Trophoblast cell (in vitro differentiated cells and primary cell): ENCODE data around the gene PPP1R3C.

Experiments used
- DNase-seq, 2 donors: peaks; one replicate each; pipeline ENCODE4 v3.0.0-alpha.2; 2016
- H2AFZ ChIP-seq: 2 replicates; pipeline ENCODE4 v1.6.1; 2013; ENCODE audit warnings: low read length, moderate library complexity, mild to moderate bottlenecking; ENCODE audit not compliant: insufficient read depth, poor library complexity
- H2AK5ac ChIP-seq: 2 replicates; pipeline ENCODE4 v1.6.1; 2013; ENCODE audit warnings: mild to moderate bottlenecking, low read length
- H2BK120ac ChIP-seq: 2 replicates; pipeline ENCODE4 v1.6.1; 2013; ENCODE audit warnings: low read length, mild to moderate bottlenecking, moderate library complexity; ENCODE audit not compliant: insufficient read depth, poor library complexity
- H2BK12ac ChIP-seq: 2 replicates; pipeline ENCODE4 v1.6.1; 2013; ENCODE audit warnings: mild to moderate bottlenecking, low read length, moderate library complexity
- H2BK5ac ChIP-seq: 2 replicates; pipeline ENCODE4 v1.6.1; 2013; ENCODE audit warnings: low read length, low read depth, moderate library complexity, mild to moderate bottlenecking; ENCODE audit not compliant: poor library complexity
- H3K14ac ChIP-seq: 2 replicates; pipeline ENCODE4 v1.6.1; 2013; ENCODE audit warnings: mild to moderate bottlenecking, low read length
- H3K18ac ChIP-seq: 2 replicates; pipeline ENCODE4 v1.6.1; 2013; ENCODE audit warnings: mild to moderate bottlenecking, low read length
- H3K23ac ChIP-seq: 2 replicates; pipeline ENCODE4 v1.6.1; 2013; ENCODE audit warnings: low read length
- H3K27ac ChIP-seq: 2 replicates; pipeline ENCODE4 v1.5.1; 2013; ENCODE audit warnings: low read depth, mild to moderate bottlenecking, inconsistent platforms, low read length, moderate library complexity
- H3K27me3 ChIP-seq: 2 replicates; pipeline ENCODE4 v1.6.1; 2013; ENCODE audit warnings: inconsistent platforms, mild to moderate bottlenecking, low read length, moderate library complexity; ENCODE audit not compliant: insufficient read depth
- H3K36me3 ChIP-seq, 2 experiments: 1 replicate in 1 of 2; 2 replicates in 1 of 2; pipeline ENCODE4 v1.6.1; 2013; ENCODE audit warnings: low read length in 2 of 2, mild to moderate bottlenecking in 2 of 2, moderate library complexity in 1 of 2; ENCODE audit not compliant: insufficient read depth in 2 of 2, control insufficient read depth in 1 of 2
- H3K4ac ChIP-seq: 2 replicates; pipeline ENCODE4 v1.6.1; 2013; ENCODE audit warnings: low read depth, mild to moderate bottlenecking, low read length, moderate library complexity
- H3K4me1 ChIP-seq, 2 experiments: 1 replicate in 1 of 2; 2 replicates in 1 of 2; pipeline ENCODE4 v1.6.1; 2013; ENCODE audit warnings: low read length in 2 of 2, mild to moderate bottlenecking in 2 of 2, moderate library complexity in 1 of 2; ENCODE audit not compliant: insufficient read depth in 2 of 2, control insufficient read depth in 1 of 2
- H3K4me2 ChIP-seq: 2 replicates; pipeline ENCODE4 v1.6.1; 2013; ENCODE audit warnings: inconsistent platforms, mild to moderate bottlenecking, low read length, moderate library complexity
- H3K4me3 ChIP-seq: 2 replicates; pipeline ENCODE4 v1.5.1; 2013; ENCODE audit warnings: mild to moderate bottlenecking, low read depth, low read length, inconsistent platforms
- H3K79me1 ChIP-seq: one replicate; pipeline ENCODE4 v1.6.1; 2013; ENCODE audit warnings: low read length
- H3K79me2 ChIP-seq: 2 replicates; pipeline ENCODE4 v1.6.1; 2013; ENCODE audit warnings: low read length, mild to moderate bottlenecking; ENCODE audit not compliant: control insufficient read depth, insufficient read depth, poor library complexity
- H3K9ac ChIP-seq: 2 replicates; pipeline ENCODE4 v1.6.1; 2013; ENCODE audit warnings: mild to moderate bottlenecking, low read length
- H3K9me3 ChIP-seq: 2 replicates; pipeline ENCODE4 v1.6.1; 2013; ENCODE audit warnings: low read depth, mild to moderate bottlenecking, control low read depth, inconsistent platforms, low read length; ENCODE audit not compliant: insufficient read depth
- H4K12ac ChIP-seq: 2 replicates; pipeline ENCODE4 v1.6.1; 2013; ENCODE audit warnings: low read depth, mild to moderate bottlenecking, low read length, moderate library complexity
- H4K8ac ChIP-seq: 2 replicates; pipeline ENCODE4 v1.6.1; 2013; ENCODE audit warnings: low read depth, mild to moderate bottlenecking, low read length, moderate library complexity
- H4K91ac ChIP-seq: one replicate; pipeline ENCODE4 v1.6.1; 2013; ENCODE audit warnings: low read depth, mild to moderate bottlenecking, low read length, moderate library complexity
- WGBS: extraction: QIAGEN DNeasy Blood & Tissue Kit; methylation state at CpG from one replicate; pipeline ENCODE4 v1.1.7; 2013; ENCODE audit warnings: missing lambda C conversion rate; ENCODE audit not compliant: insufficient read length, insufficient coverage; ENCODE audit errors: extremely low coverage; 5-methylcytosine and 5-hydroxymethylcytosine counted together

Gene PPP1R3C

GRCh38 chr10:91677911-91678310 lies 45.0 kb upstream of the PPP1R3C start:
- no peak overlapping the region for H2BK120ac ChIP-seq
- H3K4me3 ChIP-seq = no peak overlapping the region
- H3K9me3 ChIP-seq = no peaks in the 10 kb centered on the region
- no peak overlapping the region for H3K9ac ChIP-seq
- H2BK12ac ChIP-seq = no peak overlapping the region
- no peak overlapping the region for H2AK5ac ChIP-seq
- no peak overlapping the region for H2BK5ac ChIP-seq
- H3K14ac ChIP-seq = no peak overlapping the region
- H3K79me1 ChIP-seq = no peaks in the 10 kb centered on the region
- no peak overlapping the region for H3K4ac ChIP-seq
- H3K4me1 ChIP-seq = no peaks in the 10 kb centered on the region
- H3K36me3 ChIP-seq = no peaks in the 10 kb centered on the region
- H4K8ac ChIP-seq = no peak overlapping the region
- H3K4me2 ChIP-seq = no peak overlapping the region
- no peaks in the 10 kb centered on the region for H3K27me3 ChIP-seq
- H2AFZ ChIP-seq = no peak overlapping the region
- H3K23ac ChIP-seq = no peak overlapping the region
- H3K27ac ChIP-seq = no peak overlapping the region
- H4K91ac ChIP-seq = no peak overlapping the region
- WGBS = no CpG with 5 or more reads among the region's 2 CpGs
- H4K12ac ChIP-seq = no peak overlapping the region
- H3K18ac ChIP-seq = no peak overlapping the region
- no peaks in the 10 kb centered on the region for H3K79me2 ChIP-seq
- DNase-seq = no peak

DNA sequence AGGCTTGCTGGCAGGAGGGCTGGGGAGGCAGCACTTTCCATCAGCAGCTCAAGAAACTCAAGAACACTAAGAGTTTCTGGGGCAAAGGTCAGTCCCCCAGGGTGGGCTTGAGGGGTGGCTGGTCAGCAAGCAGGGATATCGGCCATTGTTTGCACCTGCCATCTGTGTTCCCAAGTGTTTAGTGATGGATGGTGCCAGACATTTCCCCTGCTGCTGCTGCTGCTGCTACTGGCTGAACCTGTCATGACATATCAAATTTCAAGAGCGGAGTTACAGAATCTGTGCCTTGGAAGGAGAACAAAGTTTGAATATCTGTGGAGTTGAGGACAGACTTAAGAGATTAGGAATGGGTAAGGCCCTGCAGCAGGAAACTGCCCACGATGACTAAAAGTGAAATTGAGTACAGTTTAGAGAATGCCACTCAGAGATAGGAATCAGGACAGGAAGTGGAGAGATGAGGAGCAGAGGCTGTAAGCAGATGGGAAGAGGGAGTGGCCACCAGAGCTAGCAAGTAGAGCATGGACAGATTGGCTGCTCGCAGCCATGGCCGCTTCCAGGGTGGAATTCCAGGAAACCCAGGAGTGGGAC lies 39.2 kb upstream of the PPP1R3C start:
- no peak overlapping the region for H4K12ac ChIP-seq
- no peak overlapping the region for H2BK5ac ChIP-seq
- H3K9me3 ChIP-seq = no peaks in the 10 kb centered on the region
- H3K4me1 ChIP-seq = peaks cover 0 to 7% of the 10 kb centered on the region in 2 experiments
- no peaks in the 10 kb centered on the region for H3K27me3 ChIP-seq
- H3K79me1 ChIP-seq = no peaks in the 10 kb centered on the region
- H4K91ac ChIP-seq = no peak overlapping the region
- no peak overlapping the region for H3K4ac ChIP-seq
- no peak overlapping the region for H4K8ac ChIP-seq
- no peak overlapping the region for H3K9ac ChIP-seq
- H3K4me2 ChIP-seq = no peak overlapping the region
- H3K4me3 ChIP-seq = no peak overlapping the region
- H3K79me2 ChIP-seq = no peaks in the 10 kb centered on the region
- H3K27ac ChIP-seq = no peak overlapping the region
- no peak overlapping the region for H2BK120ac ChIP-seq
- H3K14ac ChIP-seq = no peak overlapping the region
- no CpG with 5 or more reads among the region's 5 CpGs for WGBS
- no peaks in the 10 kb centered on the region for H3K36me3 ChIP-seq
- H3K23ac ChIP-seq = no peak overlapping the region
- H3K18ac ChIP-seq = no peak overlapping the region
- H2AFZ ChIP-seq = no peak overlapping the region
- no peak overlapping the region for H2AK5ac ChIP-seq
- DNase-seq = peak in 1 of 2 donors; percentile 16
- H2BK12ac ChIP-seq = no peak overlapping the region

DNA sequence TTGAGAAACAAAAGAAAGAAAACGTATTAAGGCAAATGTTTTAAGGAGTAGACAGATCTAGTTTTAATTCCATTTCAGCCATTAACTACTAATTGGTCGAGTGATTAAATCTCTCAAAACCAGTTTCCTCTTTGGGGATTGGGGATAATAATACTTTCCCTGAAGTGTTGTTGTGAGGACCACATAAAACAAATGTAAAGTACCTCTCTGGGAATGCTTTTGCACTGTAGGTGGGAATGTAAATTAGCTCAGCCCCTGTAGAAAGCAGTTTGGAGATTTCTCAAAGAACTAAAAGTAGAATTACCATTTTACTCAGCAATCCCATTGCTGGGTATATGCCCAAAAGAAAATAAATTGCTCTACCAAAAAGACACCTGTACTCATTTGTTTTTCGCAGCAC lies 36.0 kb upstream of the PPP1R3C start:
- Histone ChIP-seq H4K12ac (no peak overlapping the region), H3K4me2 (no peak overlapping the region), H3K36me3 (no peaks in the 10 kb centered on the region), H3K4me3 (no peak overlapping the region), H2AK5ac (no peak overlapping the region), H3K27ac (no peak overlapping the region), H3K4me1 (peaks cover 0 to 7% of the 10 kb centered on the region in 2 experiments), H3K9ac (no peak overlapping the region), H4K8ac (no peak overlapping the region), H3K9me3 (no peaks in the 10 kb centered on the region), H3K27me3 (no peaks in the 10 kb centered on the region), H3K4ac (no peak overlapping the region), H3K23ac (no peak overlapping the region), H2BK12ac (no peak overlapping the region), H3K14ac (no peak overlapping the region), H3K79me1 (no peaks in the 10 kb centered on the region), H2BK120ac (no peak overlapping the region), H3K18ac (no peak overlapping the region), H2AFZ (no peak overlapping the region), H3K79me2 (no peaks in the 10 kb centered on the region), H4K91ac (no peak overlapping the region), H2BK5ac (no peak overlapping the region)
- WGBS = no CpG with 5 or more reads among the region's 3 CpGs
- no peak for DNase-seq

GRCh38 chr10:91665842-91666241 lies 33.0 kb upstream of the PPP1R3C start:
- H3K4ac ChIP-seq = no peak overlapping the region
- no peak overlapping the region for H4K8ac ChIP-seq
- no peak overlapping the region for H3K9ac ChIP-seq
- H3K4me1 ChIP-seq = no peaks in the 10 kb centered on the region
- no peaks in the 10 kb centered on the region for H3K79me2 ChIP-seq
- H3K23ac ChIP-seq = no peak overlapping the region
- no peak overlapping the region for H4K91ac ChIP-seq
- no peak overlapping the region for H3K14ac ChIP-seq
- H2AFZ ChIP-seq = no peak overlapping the region
- no peaks in the 10 kb centered on the region for H3K36me3 ChIP-seq
- no peaks in the 10 kb centered on the region for H3K79me1 ChIP-seq
- no peak overlapping the region for H3K18ac ChIP-seq
- no peak overlapping the region for H4K12ac ChIP-seq
- H2BK5ac ChIP-seq = no peak overlapping the region
- H3K4me2 ChIP-seq = no peak overlapping the region
- no peak for DNase-seq
- H3K27me3 ChIP-seq = no peaks in the 10 kb centered on the region
- no peak overlapping the region for H3K27ac ChIP-seq
- H2BK12ac ChIP-seq = no peak overlapping the region
- no peak overlapping the region for H3K4me3 ChIP-seq
- H2BK120ac ChIP-seq = no peak overlapping the region
- H2AK5ac ChIP-seq = no peak overlapping the region
- H3K9me3 ChIP-seq = no peaks in the 10 kb centered on the region
